ENCODE results near the gene MALT1.

The MALT1 gene

GRCh38 chr18:58653814-58654509, 17.3 kb upstream of the MALT1 start:
- Histone ChIP-seq H3K27me3 (ENCODE audit: insufficient read depth, low read length) (no peaks in the 10 kb centered on the region), H3K36me3 (ENCODE audit: insufficient read depth, low read length) (no peaks in the 10 kb centered on the region), H3K4me1 (ENCODE audit: insufficient read depth, low read length) (no peaks in the 10 kb centered on the region), H3K9me3 (ENCODE audit: insufficient read depth, low read depth, low read length) (0 out of 2 replicates have a peak, but pooled peaks cover 9% of the 10 kb centered on the region), H3K27ac (ENCODE audit: low read depth, low read length) (no peak overlapping the region), H3K9ac (ENCODE audit: low read depth, low read length) (no peak overlapping the region), H3K4me3 (ENCODE audit: low read length) (no peak overlapping the region)
- WGBS, result 54% methylated on average over 1 of the region's 3 CpGs

- Histone ChIP-seq H3K4me3 (ENCODE audit: low read length) (no peak overlapping the region), H3K4me1 (ENCODE audit: insufficient read depth, low read length) (no peaks in the 10 kb centered on the region), H3K27ac (ENCODE audit: low read depth, low read length) (no peak overlapping the region), H3K9me3 (ENCODE audit: insufficient read depth, low read depth, low read length) (0 out of 2 replicates have a peak, but pooled peaks cover 9% of the 10 kb centered on the region), H3K27me3 (ENCODE audit: insufficient read depth, low read length) (no peaks in the 10 kb centered on the region), H3K36me3 (ENCODE audit: insufficient read depth, low read length) (no peaks in the 10 kb centered on the region), H3K9ac (ENCODE audit: low read depth, low read length) (no peak overlapping the region)
- 93% methylated on average over 4 of the region's 6 CpGs for WGBS
These were observed 16.2 kb upstream of the MALT1 start for GRCh38 chr18:58654896-58655614.

GRCh38 chr18:58657081-58657480, 14.2 kb upstream of the MALT1 start:
- Histone ChIP-seq H3K36me3 (ENCODE audit: insufficient read depth, low read length) (no peaks in the 10 kb centered on the region), H3K9ac (ENCODE audit: low read depth, low read length) (no peak overlapping the region), H3K4me1 (ENCODE audit: insufficient read depth, low read length) (no peaks in the 10 kb centered on the region), H3K27ac (ENCODE audit: low read depth, low read length) (no peak overlapping the region), H3K9me3 (ENCODE audit: insufficient read depth, low read depth, low read length) (0 out of 2 replicates have a peak, but pooled peaks cover 9% of the 10 kb centered on the region), H3K4me3 (ENCODE audit: low read length) (no peak overlapping the region), H3K27me3 (ENCODE audit: insufficient read depth, low read length) (no peaks in the 10 kb centered on the region)
- 96% methylated on average over 2 of the region's 2 CpGs for WGBS

- 88% methylated on average over 1 of the region's 1 CpG for WGBS
- H3K9ac ChIP-seq (ENCODE audit: low read depth, low read length), result no peak overlapping the region
- H3K27ac ChIP-seq (ENCODE audit: low read depth, low read length), result no peak overlapping the region
- 0 out of 2 replicates have a peak, but pooled peaks cover 9% of the 10 kb centered on the region for H3K9me3 ChIP-seq (ENCODE audit: insufficient read depth, low read depth, low read length)
- H3K27me3 ChIP-seq (ENCODE audit: insufficient read depth, low read length), result no peaks in the 10 kb centered on the region
- no peaks in the 10 kb centered on the region for H3K4me1 ChIP-seq (ENCODE audit: insufficient read depth, low read length)
- H3K4me3 ChIP-seq (ENCODE audit: low read length), result no peak overlapping the region
- H3K36me3 ChIP-seq (ENCODE audit: insufficient read depth, low read length), result no peaks in the 10 kb centered on the region
These were observed 13.8 kb upstream of the MALT1 start for GRCh38 chr18:58657494-58657893.

- no peaks in the 10 kb centered on the region for H3K36me3 ChIP-seq (ENCODE audit: insufficient read depth, low read length)
- H3K4me1 ChIP-seq (ENCODE audit: insufficient read depth, low read length), result no peaks in the 10 kb centered on the region
- H3K4me3 ChIP-seq (ENCODE audit: low read length), result no peak overlapping the region
- 91% methylated on average over 2 of the region's 4 CpGs for WGBS
- H3K9me3 ChIP-seq (ENCODE audit: insufficient read depth, low read depth, low read length), result 0 out of 2 replicates have a peak, but pooled peaks cover 7% of the 10 kb centered on the region
- H3K27me3 ChIP-seq (ENCODE audit: insufficient read depth, low read length), result no peaks in the 10 kb centered on the region
- no peak overlapping the region for H3K27ac ChIP-seq (ENCODE audit: low read depth, low read length)
- H3K9ac ChIP-seq (ENCODE audit: low read depth, low read length), result no peak overlapping the region
These were observed 11.6 kb upstream of the MALT1 start for GRCh38 chr18:58659691-58660090.

GRCh38 chr18:58660915-58661314, 10.3 kb upstream of the MALT1 start:
- Histone ChIP-seq H3K4me3 (ENCODE audit: low read length) (no peak overlapping the region), H3K27ac (ENCODE audit: low read depth, low read length) (no peak overlapping the region), H3K27me3 (ENCODE audit: insufficient read depth, low read length) (no peaks in the 10 kb centered on the region), H3K4me1 (ENCODE audit: insufficient read depth, low read length) (no peaks in the 10 kb centered on the region), H3K36me3 (ENCODE audit: insufficient read depth, low read length) (no peaks in the 10 kb centered on the region), H3K9ac (ENCODE audit: low read depth, low read length) (no peak overlapping the region), H3K9me3 (ENCODE audit: insufficient read depth, low read depth, low read length) (no peaks in the 10 kb centered on the region)
- 92% methylated on average over 9 of the region's 9 CpGs for WGBS

GRCh38 chr18:58661423-58661822, 9.8 kb upstream of the MALT1 start:
- Histone ChIP-seq H3K9ac (ENCODE audit: low read depth, low read length) (no peak overlapping the region), H3K27ac (ENCODE audit: low read depth, low read length) (no peak overlapping the region), H3K27me3 (ENCODE audit: insufficient read depth, low read length) (no peaks in the 10 kb centered on the region), H3K9me3 (ENCODE audit: insufficient read depth, low read depth, low read length) (no peaks in the 10 kb centered on the region), H3K4me1 (ENCODE audit: insufficient read depth, low read length) (no peaks in the 10 kb centered on the region), H3K36me3 (ENCODE audit: insufficient read depth, low read length) (no peaks in the 10 kb centered on the region), H3K4me3 (ENCODE audit: low read length) (no peak overlapping the region)
- 92% methylated on average over 3 of the region's 3 CpGs for WGBS

GRCh38 chr18:58662118-58662517, 9.1 kb upstream of the MALT1 start:
- no peaks in the 10 kb centered on the region for H3K9me3 ChIP-seq (ENCODE audit: insufficient read depth, low read depth, low read length)
- H3K27ac ChIP-seq (ENCODE audit: low read depth, low read length), result no peak overlapping the region
- 95% methylated on average over 3 of the region's 4 CpGs for WGBS
- no peak overlapping the region for H3K9ac ChIP-seq (ENCODE audit: low read depth, low read length)
- no peaks in the 10 kb centered on the region for H3K36me3 ChIP-seq (ENCODE audit: insufficient read depth, low read length)
- H3K4me1 ChIP-seq (ENCODE audit: insufficient read depth, low read length), result no peaks in the 10 kb centered on the region
- H3K27me3 ChIP-seq (ENCODE audit: insufficient read depth, low read length), result no peaks in the 10 kb centered on the region
- H3K4me3 ChIP-seq (ENCODE audit: low read length), result no peak overlapping the region

- Histone ChIP-seq H3K36me3 (ENCODE audit: insufficient read depth, low read length) (no peaks in the 10 kb centered on the region), H3K27me3 (ENCODE audit: insufficient read depth, low read length) (no peaks in the 10 kb centered on the region), H3K9ac (ENCODE audit: low read depth, low read length) (no peak overlapping the region), H3K4me3 (ENCODE audit: low read length) (no peak overlapping the region), H3K4me1 (ENCODE audit: insufficient read depth, low read length) (peaks cover 3% of the 10 kb centered on the region; the same call in 1 of the 2 replicates), H3K9me3 (ENCODE audit: insufficient read depth, low read depth, low read length) (no peaks in the 10 kb centered on the region), H3K27ac (ENCODE audit: low read depth, low read length) (no peak overlapping the region)
- WGBS, result 84% methylated on average over 1 of the region's 3 CpGs
These were observed 5.1 kb upstream of the MALT1 start for GRCh38 chr18:58666176-58666575.

- H3K9me3 ChIP-seq (ENCODE audit: insufficient read depth, low read depth, low read length), result no peaks in the 10 kb centered on the region
- H3K4me1 ChIP-seq (ENCODE audit: insufficient read depth, low read length), result peaks cover 10% of the 10 kb centered on the region
- no peak overlapping the region for H3K27ac ChIP-seq (ENCODE audit: low read depth, low read length)
- H3K9ac ChIP-seq (ENCODE audit: low read depth, low read length), result no peak overlapping the region
- H3K27me3 ChIP-seq (ENCODE audit: insufficient read depth, low read length), result no peaks in the 10 kb centered on the region
- no peaks in the 10 kb centered on the region for H3K36me3 ChIP-seq (ENCODE audit: insufficient read depth, low read length)
- H3K4me3 ChIP-seq (ENCODE audit: low read length), result no peak overlapping the region
- WGBS, result 92% methylated on average over 2 of the region's 2 CpGs
These were observed 3.1 kb upstream of the MALT1 start for GRCh38 chr18:58668211-58668610.

GRCh38 chr18:58668897-58669296, 2.4 kb upstream of the MALT1 start:
- Histone ChIP-seq H3K36me3 (ENCODE audit: insufficient read depth, low read length) (no peaks in the 10 kb centered on the region; the same call in 1 of the 2 replicates), H3K27ac (ENCODE audit: low read depth, low read length) (no peak overlapping the region), H3K9ac (ENCODE audit: low read depth, low read length) (no peak overlapping the region), H3K27me3 (ENCODE audit: insufficient read depth, low read length) (no peaks in the 10 kb centered on the region), H3K4me3 (ENCODE audit: low read length) (no peak overlapping the region), H3K9me3 (ENCODE audit: insufficient read depth, low read depth, low read length) (no peaks in the 10 kb centered on the region), H3K4me1 (ENCODE audit: insufficient read depth, low read length) (peaks cover 10% of the 10 kb centered on the region)
- WGBS, result 97% methylated on average over 3 of the region's 3 CpGs
